IPS DF 19.7 (cell line): ENCODE results near the gene PPIL6.

Experiments used
- DNase-seq: peaks from one replicate; pipeline ENCODE4 v3.0.0-alpha.2; 2013; ENCODE audit warnings: low read depth, low spot score

PPIL6 gene

DNA sequence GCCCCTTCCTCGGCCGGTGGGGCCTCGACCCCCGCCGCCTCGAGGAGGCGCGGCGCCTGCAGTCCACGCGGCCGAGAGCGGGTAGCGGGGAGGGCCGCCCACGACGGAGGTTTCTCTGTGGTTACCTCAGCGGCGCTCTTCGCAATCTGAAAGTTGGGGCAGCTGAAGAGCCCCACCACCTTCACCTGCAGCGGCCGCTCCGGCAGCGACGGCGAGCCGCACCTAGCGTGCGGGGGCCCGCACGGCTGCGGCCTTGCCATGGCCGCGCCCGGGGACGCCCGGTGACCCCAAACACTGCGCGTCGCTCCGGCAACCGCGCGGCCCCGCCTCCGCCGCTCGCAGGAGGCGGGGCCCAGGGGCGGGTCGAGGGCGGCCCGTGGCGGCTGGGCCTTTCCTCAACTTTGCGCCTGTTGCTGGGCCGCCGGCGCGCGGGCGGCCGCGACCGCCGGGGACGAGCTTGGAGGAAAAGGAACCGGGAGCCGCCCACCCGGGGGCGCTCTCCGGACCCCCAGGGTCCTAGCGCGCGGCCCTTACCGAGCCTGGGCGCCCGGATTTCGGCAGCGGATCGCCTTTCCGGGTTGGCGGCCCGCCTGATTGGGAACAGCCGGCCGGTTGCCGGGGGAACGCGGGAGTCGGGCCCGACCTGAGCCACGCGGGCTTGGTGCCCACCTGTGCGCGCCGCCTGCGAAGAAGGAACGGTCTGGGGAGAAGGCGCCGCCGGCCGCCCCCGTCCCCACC is at the start of gene PPIL6, which contains the start of gene SMPD2:
Gene PPIL6, minus strand, starts transcription at position 298 of the 738 bp plus-strand sequence. Its CDS starts 38 bp downstream, at position 260.
Gene SMPD2, plus strand, starts transcription at position 394 of the 738 bp plus-strand sequence. CDS start 398 bp downstream, outside the sequence.
- no peak for DNase-seq

DNA sequence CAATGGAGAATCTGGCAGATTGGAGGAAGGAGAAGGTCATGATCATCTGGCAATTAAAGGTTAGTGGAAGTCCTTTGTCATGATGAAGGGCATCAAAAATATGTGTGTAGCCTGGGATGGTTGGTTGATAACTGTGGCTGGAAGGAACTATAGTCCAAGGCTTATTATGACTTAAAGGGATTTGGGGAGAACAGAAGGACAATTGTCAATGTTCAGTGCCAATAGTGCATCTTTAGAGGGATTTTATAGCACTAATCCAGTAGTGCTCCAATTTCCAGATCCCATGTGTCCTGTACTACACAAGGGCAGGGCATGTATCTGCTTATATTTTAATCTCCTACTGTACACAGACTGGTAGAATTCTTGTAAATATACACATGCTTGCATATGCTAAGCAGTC is 47.6 kb upstream of the PPIL6 start:
- no peak for DNase-seq

DNA sequence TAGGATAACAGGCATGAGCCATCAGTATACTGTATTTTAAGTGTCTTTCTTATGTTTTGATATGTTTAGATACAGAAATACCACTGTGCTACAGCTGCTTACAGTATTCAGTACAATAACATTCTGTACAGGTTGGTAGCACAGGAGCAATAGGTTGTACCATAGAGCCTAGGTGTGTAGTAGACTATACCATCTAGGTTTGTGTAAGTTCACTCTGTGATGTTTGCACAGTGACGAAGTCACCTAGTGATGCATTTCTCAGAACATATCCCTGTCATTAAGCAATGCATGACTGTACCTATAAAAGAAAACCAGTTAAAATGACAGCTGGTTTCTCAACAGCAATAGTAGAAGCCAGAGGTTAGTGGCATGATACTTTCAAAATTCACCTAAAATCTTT is 45.6 kb upstream of the PPIL6 start:
- DNase-seq, result no peak

DNA sequence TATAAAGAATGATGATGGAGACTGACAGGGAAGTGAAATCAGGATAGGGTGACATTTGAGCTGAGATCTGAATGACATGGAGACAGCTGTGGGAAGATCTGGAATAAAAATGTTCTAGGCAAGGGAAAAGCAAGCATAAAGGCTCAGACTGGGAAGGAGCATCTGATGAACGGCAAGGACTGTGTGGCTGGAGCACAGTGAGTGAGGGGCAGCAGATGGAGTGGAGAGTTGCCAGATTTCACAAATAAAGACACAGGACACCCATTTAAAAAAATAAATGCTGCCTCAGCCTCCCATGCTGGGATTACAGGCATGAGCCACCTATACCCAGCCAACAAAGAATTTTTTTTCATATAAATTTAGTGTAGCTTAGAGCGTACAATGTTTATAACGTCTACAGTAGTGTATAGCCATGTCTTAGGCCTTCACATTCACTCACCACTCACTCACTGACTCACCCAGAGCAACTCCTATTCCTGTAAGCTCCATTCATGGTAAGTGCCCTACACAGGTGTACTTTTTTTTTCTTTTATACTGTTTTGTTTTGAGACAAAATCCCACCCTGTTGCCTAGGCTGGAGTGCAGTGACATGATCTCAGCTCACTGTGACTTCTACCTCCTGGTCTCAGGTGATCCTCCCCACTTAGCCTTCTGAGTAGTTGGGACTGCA is 45.0 kb upstream of the PPIL6 start:
- DNase-seq, result no peak

DNA sequence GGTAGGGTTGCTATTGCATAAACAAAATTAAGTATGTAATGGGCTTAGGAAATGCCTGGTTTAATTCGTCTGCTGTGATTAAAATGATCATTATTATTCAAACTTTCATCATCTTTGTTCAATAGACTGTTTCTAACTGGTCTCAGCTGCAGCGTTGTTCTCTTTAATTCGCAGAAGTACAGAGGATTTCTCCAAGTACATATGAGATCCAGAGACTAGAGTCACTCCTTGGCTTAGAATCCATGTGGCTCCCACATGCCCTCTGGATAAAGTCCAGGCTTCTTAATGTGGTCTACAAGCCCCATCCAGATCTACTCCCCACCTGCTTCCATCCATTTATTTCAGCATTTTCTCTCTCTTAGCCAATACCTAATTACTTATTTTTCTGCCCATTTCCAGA is 43.7 kb upstream of the PPIL6 start:
- no peak for DNase-seq

DNA sequence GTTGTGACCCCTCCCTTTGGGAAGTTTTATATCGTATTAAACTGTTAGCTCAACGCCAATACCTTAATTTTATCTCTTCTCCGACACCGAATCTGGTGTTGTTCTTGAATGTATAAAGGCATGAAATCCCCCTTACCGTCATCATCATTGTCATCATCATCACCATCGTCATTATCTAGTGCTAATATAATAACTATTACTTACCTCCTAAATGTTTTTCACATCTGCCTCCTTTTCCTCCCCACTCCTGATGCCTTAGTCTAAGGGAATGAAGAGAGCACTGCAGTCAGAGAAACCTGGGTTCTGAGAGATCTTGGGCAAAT is 43.3 kb upstream of the PPIL6 start:
- no peak for DNase-seq

DNA sequence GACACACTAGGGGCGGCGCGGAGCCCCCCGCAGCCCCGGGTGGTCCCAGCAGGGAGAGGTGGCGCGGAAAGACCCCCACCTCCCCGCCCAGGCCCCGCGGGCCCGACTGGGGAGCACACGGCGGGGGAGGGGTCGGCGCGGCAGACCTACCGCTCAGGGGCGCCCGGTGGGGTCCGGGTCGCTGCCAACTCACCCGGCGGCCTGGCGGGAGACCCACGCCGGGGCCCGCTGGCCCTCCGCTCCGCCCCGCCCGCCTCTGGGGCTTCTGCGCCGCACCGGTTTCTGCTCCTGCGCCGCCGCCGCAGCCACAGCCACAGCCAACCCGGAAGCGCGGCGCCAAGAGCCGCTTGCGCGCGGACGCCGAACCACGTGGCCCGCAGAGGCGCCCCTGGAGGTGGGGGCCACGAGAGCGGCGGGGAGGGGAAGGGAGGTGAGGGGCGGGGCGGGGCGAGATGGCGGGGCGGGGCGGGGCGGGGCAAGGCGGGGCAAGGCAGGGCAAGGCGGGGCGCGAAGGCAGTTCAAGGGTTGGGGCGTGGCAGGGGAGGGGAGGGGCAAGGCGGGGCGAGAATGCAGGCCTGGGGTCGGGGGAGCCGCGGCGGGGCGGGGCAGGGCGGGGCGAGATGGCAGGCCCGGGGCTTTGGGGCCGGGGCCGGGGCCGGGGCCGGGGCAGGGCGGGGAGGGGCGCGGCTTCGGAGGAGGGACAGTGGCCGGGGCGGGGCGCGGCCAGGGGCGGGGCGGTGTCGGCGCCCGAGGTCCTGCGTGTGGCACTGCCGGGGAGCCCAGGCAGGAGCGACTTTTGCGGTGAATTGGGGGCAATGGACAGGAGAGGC is 42.7 kb upstream of the PPIL6 start, which contains the start of gene ZBTB24:
Gene ZBTB24, minus strand, starts transcription at position 315 of the 830 bp plus-strand sequence. CDS start 1,193 bp downstream, outside the sequence.
- no peak for DNase-seq

DNA sequence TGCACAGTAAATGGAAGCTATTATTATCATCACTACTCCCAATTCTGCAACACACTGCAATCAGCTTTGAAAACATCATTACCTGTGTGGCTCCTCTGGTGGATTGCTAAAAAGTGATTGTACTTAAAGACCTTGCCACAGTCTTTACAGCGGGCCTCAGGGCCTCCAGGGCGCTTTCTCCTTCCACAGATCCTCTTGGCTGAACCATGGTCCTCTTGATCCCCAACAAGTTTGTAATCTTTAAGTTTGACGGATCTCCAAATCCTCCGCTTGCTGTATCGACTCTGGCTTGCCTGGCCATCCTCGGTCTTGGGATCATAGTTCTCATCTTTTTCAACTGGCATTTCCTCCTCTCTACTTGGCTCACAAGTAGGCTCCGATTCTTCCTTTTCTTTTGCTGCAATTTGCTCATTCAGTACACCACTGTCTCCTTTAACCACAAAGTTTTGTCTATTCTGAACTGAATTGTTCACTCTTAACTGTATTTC is 40.6 kb upstream of the PPIL6 start:
- DNase-seq, result no peak

DNA sequence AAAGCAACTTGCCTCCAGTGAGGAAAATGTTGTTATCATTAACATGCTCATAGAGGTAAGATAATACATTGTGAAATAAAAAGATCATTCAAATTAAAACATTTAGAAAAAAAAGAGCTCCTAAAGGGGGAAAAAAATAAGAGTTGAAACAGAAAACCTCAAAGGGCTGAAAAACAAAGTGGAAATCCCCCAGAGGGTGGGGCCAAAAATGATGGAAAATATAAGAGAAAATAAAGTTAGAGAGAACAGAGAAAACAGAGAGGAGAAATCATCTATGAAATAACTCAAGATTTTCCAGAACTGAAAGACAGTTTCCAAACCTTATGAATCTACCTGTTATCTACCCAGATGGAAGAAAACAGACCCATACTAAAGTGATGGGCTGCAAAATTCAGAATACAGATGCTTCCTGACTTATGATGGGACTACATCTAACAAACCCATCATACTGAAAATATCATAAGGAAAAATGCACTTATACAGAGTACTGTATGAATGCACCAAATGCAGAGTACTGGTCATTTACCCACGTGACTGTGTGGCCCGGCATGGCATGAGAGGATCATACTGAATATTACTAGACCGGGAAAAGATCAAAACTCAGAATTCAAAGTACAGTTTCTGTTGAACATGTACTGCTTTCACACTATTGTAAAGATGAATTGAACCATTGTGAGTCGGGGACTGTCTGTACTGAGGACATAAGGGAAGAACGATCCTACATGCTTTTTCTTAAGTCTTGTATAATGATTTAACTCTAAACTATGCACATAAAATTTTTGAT is 38.6 kb upstream of the PPIL6 start:
- no peak for DNase-seq

DNA sequence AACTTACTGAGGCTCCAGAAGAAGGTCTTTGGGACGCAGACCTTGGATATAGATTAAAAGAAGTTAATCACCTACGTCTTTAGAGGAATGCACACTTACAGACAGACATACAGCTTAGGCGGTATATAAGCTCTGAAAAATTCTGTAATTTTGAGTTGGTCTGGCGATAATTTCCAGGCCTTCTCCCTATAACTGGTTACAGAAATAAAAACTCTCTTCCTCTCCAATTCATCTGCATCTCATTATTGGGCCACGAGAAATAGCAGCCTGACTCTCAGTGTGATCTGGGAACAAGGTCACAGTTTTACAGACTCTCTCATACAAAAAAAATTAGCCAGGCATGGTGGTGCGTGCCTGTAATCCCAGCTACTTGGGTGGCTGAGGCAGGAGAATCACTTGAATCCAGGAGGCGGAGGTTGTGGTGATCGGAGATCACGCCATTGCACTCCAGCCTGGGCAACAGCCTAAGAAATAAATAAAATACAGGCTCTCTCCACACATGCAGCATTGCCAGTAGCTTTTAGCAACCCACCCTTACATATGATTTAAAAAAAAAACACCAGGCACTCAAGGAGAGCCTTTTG is 37.9 kb upstream of the PPIL6 start:
- DNase-seq, result no peak

DNA sequence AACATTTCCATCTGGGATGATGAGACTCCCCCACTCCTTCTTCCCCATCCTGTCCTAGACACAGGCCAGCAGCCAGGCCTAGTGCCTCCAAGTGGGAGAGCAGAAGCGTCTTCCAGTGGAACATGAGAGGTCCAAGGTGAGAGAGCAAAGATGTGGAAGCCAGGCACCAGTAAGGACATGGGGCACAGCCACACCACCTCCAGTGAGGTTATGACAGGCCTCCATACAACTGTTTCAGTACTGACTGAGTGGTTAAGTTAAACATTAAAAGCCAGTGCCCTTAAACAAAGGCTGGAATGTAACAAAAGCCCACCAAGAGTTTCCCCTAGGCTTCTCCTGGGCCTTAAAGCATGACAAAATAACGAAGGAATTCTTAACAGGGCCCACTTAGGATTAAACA is 37.3 kb upstream of the PPIL6 start:
- DNase-seq, result no peak

DNA sequence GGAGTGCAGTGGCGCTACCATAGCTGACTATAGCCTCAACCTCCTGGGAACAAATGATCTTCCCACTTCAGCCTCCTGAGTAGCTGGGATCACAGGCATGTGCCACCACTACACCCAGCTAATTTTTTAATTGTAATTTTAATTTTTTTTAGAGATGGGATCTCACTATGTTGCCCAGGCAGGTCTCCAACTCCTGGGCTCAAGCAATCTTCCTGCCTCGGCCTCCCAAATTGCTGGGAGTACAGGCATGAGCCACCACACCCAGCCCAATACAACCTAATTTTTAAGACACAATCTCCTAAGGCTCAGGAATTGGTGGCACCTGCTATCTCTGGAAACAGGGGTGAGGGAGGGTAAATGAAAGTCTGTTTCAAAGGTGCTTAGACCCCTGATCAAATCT is 36.8 kb upstream of the PPIL6 start:
- no peak for DNase-seq

DNA sequence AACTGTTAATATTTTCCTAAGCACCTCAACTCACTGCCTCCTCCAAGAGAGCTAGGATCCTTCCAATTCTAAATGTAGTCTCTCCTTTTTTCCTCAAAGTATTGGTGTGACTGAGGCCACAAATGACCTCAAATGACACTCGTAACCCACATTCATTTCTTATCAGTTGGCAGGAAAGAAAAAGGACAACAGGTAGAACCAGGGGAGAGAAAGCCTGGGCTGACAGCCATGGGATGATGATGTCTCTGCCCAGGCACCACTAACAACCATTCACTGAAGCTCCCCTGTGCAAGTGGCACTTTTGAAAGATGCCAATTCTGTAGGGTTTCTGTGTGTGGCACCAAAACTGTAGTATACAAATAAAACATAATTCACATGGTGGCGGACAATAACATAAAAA is 35.2 kb upstream of the PPIL6 start:
- no peak for DNase-seq

DNA sequence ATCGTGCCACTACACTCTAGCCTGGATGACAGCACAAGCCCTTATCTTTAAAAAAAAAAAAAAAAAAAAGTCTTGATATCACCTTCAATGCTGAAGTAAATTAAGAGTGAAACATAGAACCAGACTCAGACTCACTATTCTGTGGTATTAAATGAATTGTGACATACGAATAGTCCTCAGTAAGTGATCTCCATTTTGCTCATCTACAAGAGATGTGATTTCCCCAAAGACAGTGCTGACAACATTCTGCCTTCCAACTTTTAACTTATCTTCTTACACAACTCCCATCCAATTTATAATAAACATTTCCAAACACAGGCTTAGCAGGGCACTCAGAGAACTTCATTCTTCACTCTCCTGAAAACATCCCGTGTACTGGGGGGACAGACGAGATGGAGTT is 34.6 kb upstream of the PPIL6 start:
- DNase-seq, result no peak

DNA sequence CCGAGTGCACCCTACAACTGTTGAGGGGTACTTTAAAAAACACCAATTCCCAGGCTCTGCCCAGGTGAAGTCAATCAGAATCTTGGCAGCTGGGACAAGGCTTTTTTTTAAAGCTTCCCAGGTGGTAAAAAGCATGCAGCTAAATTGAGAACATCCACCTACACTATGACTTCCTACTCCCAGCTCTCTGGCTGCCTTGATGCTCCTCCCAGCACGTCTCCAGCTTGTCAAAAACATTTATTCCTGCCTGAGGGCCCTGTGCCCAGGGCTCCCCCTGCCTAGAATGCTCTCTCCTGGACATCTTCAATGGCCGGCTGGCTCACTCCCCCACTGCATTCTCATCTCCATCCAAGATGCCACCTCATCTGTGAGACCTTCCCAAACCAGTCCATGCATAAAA is 32.7 kb upstream of the PPIL6 start:
- no peak for DNase-seq

DNA sequence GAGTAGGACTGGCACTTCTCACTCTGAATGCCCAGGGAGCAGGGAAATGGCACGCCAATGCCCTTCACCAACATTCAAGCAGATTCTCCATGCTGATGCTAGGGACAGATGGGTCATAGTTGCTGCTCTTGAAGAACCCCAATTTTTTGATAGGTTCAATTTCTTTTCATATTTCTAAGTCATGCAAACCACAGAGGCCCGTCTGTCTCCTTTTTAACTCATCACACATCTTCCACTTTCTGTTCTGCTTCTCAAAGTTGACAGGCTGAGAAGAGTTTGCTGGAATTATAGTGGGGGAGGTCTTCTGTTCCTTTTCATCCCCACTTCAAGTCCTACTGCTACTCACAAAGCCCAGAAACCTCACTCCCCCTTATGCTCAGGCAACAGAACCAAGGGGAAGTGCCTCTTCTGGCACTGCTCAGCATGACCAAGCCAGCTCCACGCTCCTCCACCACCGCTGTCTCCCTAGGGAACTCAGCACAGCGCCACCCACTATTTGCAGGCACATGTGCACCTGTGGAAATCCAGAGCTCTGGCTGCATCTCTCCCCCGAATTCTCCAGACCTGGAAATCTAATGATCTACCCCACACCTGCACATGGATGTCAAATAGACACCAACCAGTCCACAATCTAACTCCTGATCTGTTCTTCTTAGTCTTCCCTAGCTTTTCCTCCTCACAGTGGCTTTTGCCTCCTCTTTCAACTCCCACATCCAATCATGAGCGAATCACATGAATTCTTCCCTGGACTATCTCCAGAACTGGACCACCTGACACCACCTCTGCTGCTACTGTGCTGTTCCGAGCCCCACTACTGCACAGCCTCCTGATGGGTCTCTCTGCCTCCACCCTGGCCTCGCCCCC is 31.9 kb upstream of the PPIL6 start:
- no peak for DNase-seq

DNA sequence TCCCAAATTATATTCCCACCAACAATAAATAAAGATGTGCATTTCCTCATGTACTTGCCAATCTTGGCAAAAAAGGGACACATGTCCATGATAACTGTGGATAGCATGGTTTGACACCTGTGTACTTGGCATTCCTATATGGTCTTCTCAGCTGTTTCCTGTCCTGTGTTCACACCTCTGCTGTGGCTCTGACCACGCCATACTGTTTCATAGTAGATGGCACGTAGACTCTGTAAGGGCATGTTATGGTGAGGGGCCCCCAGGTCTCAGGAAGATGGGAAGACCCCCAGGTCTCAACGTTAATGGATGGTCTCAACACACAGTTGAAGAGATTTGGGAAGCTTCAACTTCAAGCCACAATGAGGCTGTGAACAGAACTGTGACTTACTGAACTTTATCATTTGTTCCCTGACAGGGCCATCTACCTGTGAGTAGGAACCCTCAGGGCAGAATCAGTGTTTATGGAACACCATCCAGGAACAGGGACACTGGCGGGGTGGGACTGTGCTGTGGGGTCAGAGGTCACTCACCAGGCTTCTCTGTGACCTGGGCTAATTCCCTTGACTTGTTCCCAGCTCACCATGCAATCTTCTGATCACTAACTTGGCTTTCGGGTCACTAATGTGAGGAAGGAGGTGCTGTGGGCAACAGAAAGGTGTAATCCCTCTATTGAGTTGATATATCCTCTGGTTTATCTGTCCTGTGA is 30.8 kb upstream of the PPIL6 start:
- DNase-seq, result no peak

DNA sequence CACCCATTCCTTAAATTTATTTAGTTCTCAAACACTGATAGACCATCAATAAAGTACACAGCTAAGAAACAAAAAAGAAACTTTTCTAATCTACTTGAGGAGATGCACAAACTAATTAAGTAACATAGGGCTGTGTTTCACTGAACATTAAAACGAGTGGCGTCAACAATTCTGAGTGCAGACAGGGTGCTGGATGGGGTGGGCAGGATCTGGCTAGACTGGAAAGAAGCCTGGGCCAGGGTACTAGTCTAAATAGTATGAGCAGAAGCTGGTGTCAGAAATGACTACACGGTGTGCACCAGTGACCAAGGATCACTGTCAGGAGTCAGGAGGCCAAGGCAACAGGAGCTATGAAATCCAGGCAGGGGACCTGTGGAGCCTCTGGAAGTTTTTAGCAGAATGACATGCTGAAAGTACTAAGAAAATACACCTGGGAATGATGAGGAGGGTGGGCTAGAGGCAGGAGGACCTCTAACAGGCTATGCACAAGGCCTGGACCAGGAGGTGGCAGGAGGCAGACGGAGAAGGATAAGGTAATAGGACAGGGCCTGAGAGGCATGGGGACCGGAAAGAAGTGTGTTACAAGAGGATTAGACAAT is 29.3 kb upstream of the PPIL6 start:
- no peak for DNase-seq

DNA sequence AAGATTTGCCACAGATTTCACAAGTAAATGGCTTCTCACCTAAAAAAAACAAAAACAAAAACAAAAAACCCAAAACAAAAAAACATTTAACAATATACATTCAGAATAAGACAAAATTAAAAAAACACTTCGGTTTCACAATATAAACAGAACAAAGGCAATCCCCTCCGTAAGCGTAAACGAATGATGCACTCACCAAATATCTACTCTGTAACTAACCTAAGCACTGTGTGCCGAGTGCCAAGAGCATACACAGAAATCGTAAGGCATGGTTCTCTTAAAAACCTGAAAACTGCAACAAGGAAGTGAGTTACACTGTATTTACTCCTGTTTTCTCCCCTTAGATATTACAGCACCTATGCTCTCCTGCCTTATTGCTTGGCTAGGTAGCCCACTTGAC is 27.3 kb upstream of the PPIL6 start:
- DNase-seq, result no peak
